ENCODE results near the gene SPAG6. TPM values are rescaled to one million over a fixed set of nuclear protein-coding genes. Genes with fewer than 3 reads are reported as not detected.

The SPAG6 gene
- total and polyA plus RNA-seq, 9 of the 15 experiments (the other 6 are each of a cell fraction or from before 2014, with no cell fraction given) = 3.5 to 23.1 (median 11.8) TPM

- no peak overlapping the region for H3K4me3 ChIP-seq
- H2AFZ ChIP-seq (ENCODE audit: low read depth, low read length) = peak overlapping the region; percentile 84
- H3K36me3 ChIP-seq (ENCODE audit: control insufficient read depth, insufficient read depth, low read length) = no peaks in the 10 kb centered on the region
- intact Hi-C loops (cut with micrococcal nuclease) (loop anchor here (2.0 kb wide), 1 partner anchor 21 kb away; no protein-coding TSS in a partner anchor), in situ Hi-C loops (cut with MboI) (no loop called here)
- H3K27ac ChIP-seq (ENCODE audit: extremely low read depth, low read depth, low read length) = peak overlapping the region; percentile 52
- ChIA-PET CTCF (ENCODE audit: low intra/inter-chr PET ratio) (no interaction called here), POLR2A (interaction anchor here (0.5 to 1.5 kb wide), 4 partner anchors 9 to 710 kb away, joined by 3 to 6 read pairs (median 4); no protein-coding TSS in a partner anchor)
- BruUV-seq (replicated peaks) = no TSS peak
- H4K20me1 ChIP-seq (replicated peaks; ENCODE audit: control insufficient read depth, insufficient read depth, low read length) = no peaks in the 10 kb centered on the region
- FAIRE-seq (peak; percentile 77), DNase-seq (ENCODE audit: extremely low read depth in 1 of 4, low spot score in 3 of 4) (peak in 2 of 4 experiments; percentile 37 to 62), ATAC-seq (peak; percentile 85)
- WGBS (ENCODE audit: insufficient coverage, low coverage, missing lambda C conversion rate) = 38% methylated on average over 5 of the region's 5 CpGs
- no peaks in the 10 kb centered on the region for H3K9me3 ChIP-seq (replicated peaks; ENCODE audit: control insufficient read depth, insufficient read depth, low read depth, low read length)
- peak overlapping the region; percentile 34; the same call in 1 of the 2 replicates for H3K4me2 ChIP-seq (ENCODE audit: insufficient read depth, low read length)
- peak overlapping the region in 1 of 2 experiments; percentile 20; a peak in 1 of 4 replicates for H3K9ac ChIP-seq (ENCODE audit: insufficient read depth in 1 of 2, low read depth in 2 of 2, low read length in 2 of 2)
- no peaks in the 10 kb centered on the region for H3K79me2 ChIP-seq (ENCODE audit: control insufficient read depth, insufficient read depth, low read length)
- no peaks in the 10 kb centered on the region for H3K9me1 ChIP-seq (ENCODE audit: control insufficient read depth, insufficient read depth, low read length)
- H3K4me1 ChIP-seq (replicated peaks in 1 of 2; ENCODE audit: control insufficient read depth in 2 of 2, insufficient read depth in 2 of 2, low read length in 2 of 2) = peaks cover 4 to 23% of the 10 kb centered on the region in 2 experiments
- no peaks in the 10 kb centered on the region for H3K27me3 ChIP-seq (ENCODE audit: control insufficient read depth in 2 of 2, insufficient read depth in 2 of 2, low read length in 2 of 2)
- TF ChIP-seq ZC3H11A (IDR thresholded peaks at IDR 0.05; ENCODE audit: low read depth, low read length) (no peak), ARID4B (CRISPR knock-in tag; IDR thresholded peaks at IDR 0.05) (no peak), HDGF (IDR thresholded peaks at IDR 0.05) (0 out of 2 replicates have a peak, but pooled peaks have one; percentile 47), PRDM10 (IDR thresholded peaks at IDR 0.05; ENCODE audit: partially characterized antibody) (no peak), IRF2 (CRISPR knock-in tag; IDR thresholded peaks at IDR 0.05) (no peak), MBD1 (CRISPR knock-in tag; IDR thresholded peaks at IDR 0.05) (no peak), GTF2A2 (tag; IDR thresholded peaks at IDR 0.05) (no peak), ATF6 (CRISPR knock-in tag; IDR thresholded peaks at IDR 0.05) (no peak), ZNF830 (CRISPR knock-in tag; IDR thresholded peaks at IDR 0.05) (no peak)
Measured at GRCh38 chr10:22369434-22370072, 24.3 kb downstream of the SPAG6 start.
